Keratinocyte (primary cell): ENCODE measurements around the gene ZBTB20.

Source experiments
- EZH2 ChIP-seq: IDR thresholded peaks from one replicate; pipeline ENCODE4 v1.6.1; 2012; ENCODE audit warnings: inconsistent platforms, mild to moderate bottlenecking, low read length, moderate library complexity
- TF ChIP-seq, protein P1 (sequence below), 3 experiments: IDR thresholded peaks in 1 of 3; conservative IDR thresholded peaks in 1 of 3; optimal IDR thresholded peaks in 1 of 3; 2 replicates in 2 of 3; 3 replicates in 1 of 3; pipeline versions ENCODE3 to v1.5.1; 2011; ENCODE audit warnings: low read length in 3 of 3, mild to moderate bottlenecking in 3 of 3, moderate library complexity in 2 of 3, control low read depth in 1 of 3, inconsistent platforms in 1 of 3; ENCODE audit not compliant: insufficient read depth in 2 of 3; ENCODE audit errors: extremely low read depth in 1 of 3

- TF ChIP-seq, protein P1, sequence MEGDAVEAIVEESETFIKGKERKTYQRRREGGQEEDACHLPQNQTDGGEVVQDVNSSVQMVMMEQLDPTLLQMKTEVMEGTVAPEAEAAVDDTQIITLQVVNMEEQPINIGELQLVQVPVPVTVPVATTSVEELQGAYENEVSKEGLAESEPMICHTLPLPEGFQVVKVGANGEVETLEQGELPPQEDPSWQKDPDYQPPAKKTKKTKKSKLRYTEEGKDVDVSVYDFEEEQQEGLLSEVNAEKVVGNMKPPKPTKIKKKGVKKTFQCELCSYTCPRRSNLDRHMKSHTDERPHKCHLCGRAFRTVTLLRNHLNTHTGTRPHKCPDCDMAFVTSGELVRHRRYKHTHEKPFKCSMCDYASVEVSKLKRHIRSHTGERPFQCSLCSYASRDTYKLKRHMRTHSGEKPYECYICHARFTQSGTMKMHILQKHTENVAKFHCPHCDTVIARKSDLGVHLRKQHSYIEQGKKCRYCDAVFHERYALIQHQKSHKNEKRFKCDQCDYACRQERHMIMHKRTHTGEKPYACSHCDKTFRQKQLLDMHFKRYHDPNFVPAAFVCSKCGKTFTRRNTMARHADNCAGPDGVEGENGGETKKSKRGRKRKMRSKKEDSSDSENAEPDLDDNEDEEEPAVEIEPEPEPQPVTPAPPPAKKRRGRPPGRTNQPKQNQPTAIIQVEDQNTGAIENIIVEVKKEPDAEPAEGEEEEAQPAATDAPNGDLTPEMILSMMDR (optimal IDR thresholded peaks at IDR 0.05 in 1 of 3, IDR thresholded peaks at IDR 0.05 in 1 of 3, conservative IDR thresholded peaks at IDR 0.05 in 1 of 3; ENCODE audit: extremely low read depth in 1 of 3, insufficient read depth in 2 of 3, low read length in 3 of 3) = no peak
- TF ChIP-seq EZH2 = no peak
These were observed 520.3 kb downstream of the ZBTB20 start for GRCh38 chr3:114626751-114627150.
